Trophoblast cell (in vitro differentiated cells and primary cell): ENCODE data around the gene INAFM1.

Source experiments
- DNase-seq, 2 donors: peaks; one replicate each; pipeline ENCODE4 v3.0.0-alpha.2; 2016
- H2AFZ ChIP-seq: 2 replicates; pipeline ENCODE4 v1.6.1; 2013; ENCODE audit warnings: low read length, moderate library complexity, mild to moderate bottlenecking; ENCODE audit not compliant: insufficient read depth, poor library complexity
- H2AK5ac ChIP-seq: 2 replicates; pipeline ENCODE4 v1.6.1; 2013; ENCODE audit warnings: mild to moderate bottlenecking, low read length
- H2BK120ac ChIP-seq: 2 replicates; pipeline ENCODE4 v1.6.1; 2013; ENCODE audit warnings: low read length, mild to moderate bottlenecking, moderate library complexity; ENCODE audit not compliant: insufficient read depth, poor library complexity
- H2BK12ac ChIP-seq: 2 replicates; pipeline ENCODE4 v1.6.1; 2013; ENCODE audit warnings: mild to moderate bottlenecking, low read length, moderate library complexity
- H2BK5ac ChIP-seq: 2 replicates; pipeline ENCODE4 v1.6.1; 2013; ENCODE audit warnings: low read length, low read depth, moderate library complexity, mild to moderate bottlenecking; ENCODE audit not compliant: poor library complexity
- H3K14ac ChIP-seq: 2 replicates; pipeline ENCODE4 v1.6.1; 2013; ENCODE audit warnings: mild to moderate bottlenecking, low read length
- H3K18ac ChIP-seq: 2 replicates; pipeline ENCODE4 v1.6.1; 2013; ENCODE audit warnings: mild to moderate bottlenecking, low read length
- H3K23ac ChIP-seq: 2 replicates; pipeline ENCODE4 v1.6.1; 2013; ENCODE audit warnings: low read length
- H3K27ac ChIP-seq: 2 replicates; pipeline ENCODE4 v1.5.1; 2013; ENCODE audit warnings: low read depth, mild to moderate bottlenecking, inconsistent platforms, low read length, moderate library complexity
- H3K27me3 ChIP-seq: 2 replicates; pipeline ENCODE4 v1.6.1; 2013; ENCODE audit warnings: inconsistent platforms, mild to moderate bottlenecking, low read length, moderate library complexity; ENCODE audit not compliant: insufficient read depth
- H3K36me3 ChIP-seq, 2 experiments: 1 replicate in 1 of 2; 2 replicates in 1 of 2; pipeline ENCODE4 v1.6.1; 2013; ENCODE audit warnings: low read length in 2 of 2, mild to moderate bottlenecking in 2 of 2, moderate library complexity in 1 of 2; ENCODE audit not compliant: insufficient read depth in 2 of 2, control insufficient read depth in 1 of 2
- H3K4ac ChIP-seq: 2 replicates; pipeline ENCODE4 v1.6.1; 2013; ENCODE audit warnings: low read depth, mild to moderate bottlenecking, low read length, moderate library complexity
- H3K4me1 ChIP-seq, 2 experiments: 1 replicate in 1 of 2; 2 replicates in 1 of 2; pipeline ENCODE4 v1.6.1; 2013; ENCODE audit warnings: low read length in 2 of 2, mild to moderate bottlenecking in 2 of 2, moderate library complexity in 1 of 2; ENCODE audit not compliant: insufficient read depth in 2 of 2, control insufficient read depth in 1 of 2
- H3K4me2 ChIP-seq: 2 replicates; pipeline ENCODE4 v1.6.1; 2013; ENCODE audit warnings: inconsistent platforms, mild to moderate bottlenecking, low read length, moderate library complexity
- H3K4me3 ChIP-seq: 2 replicates; pipeline ENCODE4 v1.5.1; 2013; ENCODE audit warnings: mild to moderate bottlenecking, low read depth, low read length, inconsistent platforms
- H3K79me1 ChIP-seq: one replicate; pipeline ENCODE4 v1.6.1; 2013; ENCODE audit warnings: low read length
- H3K79me2 ChIP-seq: 2 replicates; pipeline ENCODE4 v1.6.1; 2013; ENCODE audit warnings: low read length, mild to moderate bottlenecking; ENCODE audit not compliant: control insufficient read depth, insufficient read depth, poor library complexity
- H3K9ac ChIP-seq: 2 replicates; pipeline ENCODE4 v1.6.1; 2013; ENCODE audit warnings: mild to moderate bottlenecking, low read length
- H3K9me3 ChIP-seq: 2 replicates; pipeline ENCODE4 v1.6.1; 2013; ENCODE audit warnings: low read depth, mild to moderate bottlenecking, control low read depth, inconsistent platforms, low read length; ENCODE audit not compliant: insufficient read depth
- H4K12ac ChIP-seq: 2 replicates; pipeline ENCODE4 v1.6.1; 2013; ENCODE audit warnings: low read depth, mild to moderate bottlenecking, low read length, moderate library complexity
- H4K8ac ChIP-seq: 2 replicates; pipeline ENCODE4 v1.6.1; 2013; ENCODE audit warnings: low read depth, mild to moderate bottlenecking, low read length, moderate library complexity
- H4K91ac ChIP-seq: one replicate; pipeline ENCODE4 v1.6.1; 2013; ENCODE audit warnings: low read depth, mild to moderate bottlenecking, low read length, moderate library complexity
- WGBS: extraction: QIAGEN DNeasy Blood & Tissue Kit; methylation state at CpG from one replicate; pipeline ENCODE4 v1.1.7; 2013; ENCODE audit warnings: missing lambda C conversion rate; ENCODE audit not compliant: insufficient read length, insufficient coverage; ENCODE audit errors: extremely low coverage; 5-methylcytosine and 5-hydroxymethylcytosine counted together

The INAFM1 gene

GRCh38 chr19:47280183-47280797 is 5.6 kb downstream of the INAFM1 start:
- Histone ChIP-seq H4K8ac (no peak overlapping the region), H3K4ac (no peak overlapping the region), H3K27ac (no peak overlapping the region), H3K9me3 (peaks cover 4% of the 10 kb centered on the region), H3K4me2 (no peak overlapping the region), H3K9ac (no peak overlapping the region), H2AK5ac (no peak overlapping the region), H3K79me2 (peaks cover 2% of the 10 kb centered on the region), H3K36me3 (peaks cover 2 to 4% of the 10 kb centered on the region in 2 experiments), H3K23ac (no peak overlapping the region), H3K4me1 (peaks cover 8 to 9% of the 10 kb centered on the region in 2 experiments), H3K79me1 (no peaks in the 10 kb centered on the region), H2BK12ac (no peak overlapping the region), H3K18ac (no peak overlapping the region), H4K12ac (no peak overlapping the region), H3K4me3 (no peak overlapping the region), H2BK5ac (no peak overlapping the region), H3K14ac (no peak overlapping the region), H3K27me3 (no peaks in the 10 kb centered on the region), H2BK120ac (no peak overlapping the region), H4K91ac (no peak overlapping the region), H2AFZ (no peak overlapping the region)
- peak; percentile 46 to 76 for DNase-seq
- no CpG with 5 or more reads among the region's 13 CpGs for WGBS

- Histone ChIP-seq H2BK5ac (no peak overlapping the region), H3K4me1 (no peaks in the 10 kb centered on the region), H4K8ac (no peak overlapping the region), H3K9me3 (peaks cover 2% of the 10 kb centered on the region), H2BK120ac (no peak overlapping the region), H2AK5ac (no peak overlapping the region), H3K14ac (no peak overlapping the region), H3K79me2 (peaks cover 2% of the 10 kb centered on the region), H3K36me3 (no peaks in the 10 kb centered on the region), H2BK12ac (no peak overlapping the region), H3K27ac (no peak overlapping the region), H4K12ac (no peak overlapping the region), H4K91ac (no peak overlapping the region), H3K9ac (no peak overlapping the region), H2AFZ (no peak overlapping the region), H3K27me3 (no peaks in the 10 kb centered on the region), H3K4ac (no peak overlapping the region), H3K23ac (no peak overlapping the region), H3K4me3 (no peak overlapping the region), H3K79me1 (no peaks in the 10 kb centered on the region), H3K4me2 (no peak overlapping the region), H3K18ac (no peak overlapping the region)
- no CpG with 5 or more reads among the region's 10 CpGs for WGBS
- DNase-seq, result peak; percentile 33 to 69
These were observed 8.8 kb downstream of the INAFM1 start for GRCh38 chr19:47283405-47284059.

DNA sequence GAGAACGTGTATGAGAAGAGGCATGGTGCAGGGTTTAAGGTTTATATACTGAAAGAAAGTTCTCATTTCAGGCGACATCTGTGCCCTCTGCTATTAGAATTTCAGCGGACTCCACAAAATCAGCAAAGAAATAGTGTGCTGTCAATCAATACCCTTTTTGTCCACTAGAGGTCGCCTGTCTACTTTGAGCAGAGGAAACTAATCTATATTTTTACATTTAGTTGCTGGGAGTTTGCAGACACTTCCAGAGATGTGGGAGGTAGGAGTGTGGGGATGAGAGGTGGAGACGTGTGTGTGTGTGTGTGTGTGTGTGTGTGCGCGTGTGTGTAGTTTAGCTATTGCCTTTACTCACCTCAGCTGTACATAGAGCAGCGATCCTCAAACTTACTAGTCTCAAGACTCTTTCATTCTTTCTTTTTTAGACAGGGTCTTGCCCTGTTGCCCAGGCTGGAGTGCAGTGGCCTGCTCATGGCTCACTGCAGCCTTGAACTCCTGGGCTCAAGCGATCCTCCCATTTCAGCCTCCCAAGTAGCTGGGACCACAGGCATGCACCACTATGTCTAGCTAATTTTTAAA is 9.7 kb downstream of the INAFM1 start:
- Histone ChIP-seq H3K79me1 (no peaks in the 10 kb centered on the region), H3K23ac (no peak overlapping the region), H2AFZ (no peak overlapping the region), H4K91ac (no peak overlapping the region), H2BK120ac (no peak overlapping the region), H2BK12ac (no peak overlapping the region), H3K18ac (no peak overlapping the region), H3K4ac (no peak overlapping the region), H4K12ac (no peak overlapping the region), H3K9ac (no peak overlapping the region), H3K4me3 (no peak overlapping the region), H3K79me2 (peaks cover 2% of the 10 kb centered on the region), H3K27ac (no peak overlapping the region), H3K36me3 (no peaks in the 10 kb centered on the region), H3K9me3 (peaks cover 4% of the 10 kb centered on the region), H2AK5ac (no peak overlapping the region), H2BK5ac (no peak overlapping the region), H3K4me1 (peaks cover under 1 to 3% of the 10 kb centered on the region in 2 experiments), H3K14ac (no peak overlapping the region), H3K4me2 (no peak overlapping the region), H4K8ac (no peak overlapping the region), H3K27me3 (no peaks in the 10 kb centered on the region)
- no CpG with 5 or more reads among the region's 9 CpGs for WGBS
- DNase-seq, result peak; percentile 34 to 90

DNA sequence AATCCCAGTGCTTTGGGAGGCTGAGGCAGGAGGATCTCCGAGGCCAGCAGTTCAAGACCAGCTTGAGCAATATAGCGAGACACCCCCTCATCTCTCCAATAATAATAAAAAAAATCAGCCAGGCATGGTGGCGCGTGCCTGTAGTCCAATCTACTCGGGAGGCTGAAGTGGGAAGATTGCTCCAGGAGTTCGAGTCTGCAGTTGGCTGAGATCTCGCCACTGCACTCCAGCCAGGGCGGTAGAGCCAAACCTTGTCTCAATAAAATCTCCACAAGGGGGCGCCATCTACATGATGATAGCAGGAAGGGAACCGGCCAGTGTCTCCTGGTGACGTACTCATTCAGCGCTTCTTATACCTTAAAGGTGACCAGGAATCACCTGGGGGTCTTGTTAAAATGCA is 21.4 kb downstream of the INAFM1 start:
- no peak overlapping the region for H4K8ac ChIP-seq
- no peak overlapping the region for H2BK120ac ChIP-seq
- H3K27me3 ChIP-seq, result no peaks in the 10 kb centered on the region
- no peak overlapping the region for H4K12ac ChIP-seq
- no peak overlapping the region for H3K4ac ChIP-seq
- no peaks in the 10 kb centered on the region for H3K36me3 ChIP-seq
- H3K4me2 ChIP-seq, result no peak overlapping the region
- no peak overlapping the region for H2AK5ac ChIP-seq
- no peak overlapping the region for H3K23ac ChIP-seq
- H3K18ac ChIP-seq, result no peak overlapping the region
- no CpG with 5 or more reads among the region's 12 CpGs for WGBS
- H3K9me3 ChIP-seq, result no peaks in the 10 kb centered on the region
- no peaks in the 10 kb centered on the region for H3K79me1 ChIP-seq
- no peak overlapping the region for H3K9ac ChIP-seq
- H2BK12ac ChIP-seq, result no peak overlapping the region
- no peaks in the 10 kb centered on the region for H3K79me2 ChIP-seq
- no peak overlapping the region for H4K91ac ChIP-seq
- no peaks in the 10 kb centered on the region for H3K4me1 ChIP-seq
- peak; percentile 83 to 96 for DNase-seq
- H3K4me3 ChIP-seq, result no peak overlapping the region
- no peak overlapping the region for H2AFZ ChIP-seq
- H2BK5ac ChIP-seq, result no peak overlapping the region
- H3K14ac ChIP-seq, result no peak overlapping the region
- no peak overlapping the region for H3K27ac ChIP-seq
